Subcutaneous adipose tissue (tissue), 4 donors: Measurements from ENCODE around the gene GGACT. TPM values are rescaled to one million over a fixed set of nuclear protein-coding genes. Genes with fewer than 3 reads are reported as not detected.

Experiments
- total RNA-seq, 4 donors: library from RNA; depleted of rRNA; stranded (reverse); fragments of >200 nt; gene quantifications; one replicate each; pipeline ENCODE4 v1.1.0, GENCODE V29; 2016
- TF ChIP-seq, protein P1 (sequence below): fragments of 450-650 bp; IDR thresholded peaks from one replicate; pipeline ENCODE4 v1.5.1; 2016; ENCODE audit warnings: low read depth, mild to moderate bottlenecking, control low read depth, antibody characterized with exemption, moderate library complexity

Gene GGACT
- total RNA-seq, 4 donors from 2014 or later, result 2.6 to 10.5 (median 4.2) TPM

DNA sequence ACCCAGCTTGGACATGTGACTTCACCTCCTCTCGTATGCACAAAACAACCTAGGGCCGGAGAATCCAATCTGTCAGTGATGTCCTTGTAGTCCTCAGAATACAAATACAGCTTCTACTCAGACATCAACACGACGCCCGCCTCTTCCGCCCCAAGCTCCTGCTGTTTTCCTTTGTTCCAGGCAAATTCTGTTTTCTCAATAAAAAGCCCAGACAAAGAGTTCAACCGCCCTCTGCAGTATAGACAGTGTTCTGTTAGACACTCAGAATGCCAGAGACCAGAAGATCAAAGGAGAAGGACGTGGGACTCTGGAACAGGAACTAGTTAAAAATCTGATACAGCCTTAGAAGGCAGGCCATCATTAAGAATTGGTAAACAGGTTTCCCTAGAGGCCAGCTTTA is 42.0 kb upstream of the GGACT start:
- TF ChIP-seq, protein P1, sequence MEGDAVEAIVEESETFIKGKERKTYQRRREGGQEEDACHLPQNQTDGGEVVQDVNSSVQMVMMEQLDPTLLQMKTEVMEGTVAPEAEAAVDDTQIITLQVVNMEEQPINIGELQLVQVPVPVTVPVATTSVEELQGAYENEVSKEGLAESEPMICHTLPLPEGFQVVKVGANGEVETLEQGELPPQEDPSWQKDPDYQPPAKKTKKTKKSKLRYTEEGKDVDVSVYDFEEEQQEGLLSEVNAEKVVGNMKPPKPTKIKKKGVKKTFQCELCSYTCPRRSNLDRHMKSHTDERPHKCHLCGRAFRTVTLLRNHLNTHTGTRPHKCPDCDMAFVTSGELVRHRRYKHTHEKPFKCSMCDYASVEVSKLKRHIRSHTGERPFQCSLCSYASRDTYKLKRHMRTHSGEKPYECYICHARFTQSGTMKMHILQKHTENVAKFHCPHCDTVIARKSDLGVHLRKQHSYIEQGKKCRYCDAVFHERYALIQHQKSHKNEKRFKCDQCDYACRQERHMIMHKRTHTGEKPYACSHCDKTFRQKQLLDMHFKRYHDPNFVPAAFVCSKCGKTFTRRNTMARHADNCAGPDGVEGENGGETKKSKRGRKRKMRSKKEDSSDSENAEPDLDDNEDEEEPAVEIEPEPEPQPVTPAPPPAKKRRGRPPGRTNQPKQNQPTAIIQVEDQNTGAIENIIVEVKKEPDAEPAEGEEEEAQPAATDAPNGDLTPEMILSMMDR, result no peak

DNA sequence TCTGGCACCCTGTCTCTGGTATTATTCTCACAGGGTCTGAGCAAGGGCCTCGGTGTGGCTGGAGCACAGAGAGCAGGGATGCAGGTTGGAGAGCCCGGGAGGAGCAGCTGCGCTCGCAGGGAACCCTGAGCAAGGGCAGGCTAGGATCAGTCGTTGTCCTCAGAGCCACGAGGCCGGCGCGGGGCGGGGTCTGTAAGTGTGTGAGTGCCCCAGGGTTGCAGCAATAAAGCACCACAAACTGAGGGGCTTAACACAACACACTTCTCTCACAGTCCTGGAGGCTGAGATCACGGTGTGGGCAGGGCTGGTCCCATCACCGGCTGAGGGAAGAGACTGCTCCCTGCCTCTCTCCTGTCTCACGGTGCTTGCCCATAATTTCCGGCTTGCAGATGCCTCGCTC is 38.5 kb upstream of the GGACT start:
- TF ChIP-seq, protein P1, result no peak

DNA sequence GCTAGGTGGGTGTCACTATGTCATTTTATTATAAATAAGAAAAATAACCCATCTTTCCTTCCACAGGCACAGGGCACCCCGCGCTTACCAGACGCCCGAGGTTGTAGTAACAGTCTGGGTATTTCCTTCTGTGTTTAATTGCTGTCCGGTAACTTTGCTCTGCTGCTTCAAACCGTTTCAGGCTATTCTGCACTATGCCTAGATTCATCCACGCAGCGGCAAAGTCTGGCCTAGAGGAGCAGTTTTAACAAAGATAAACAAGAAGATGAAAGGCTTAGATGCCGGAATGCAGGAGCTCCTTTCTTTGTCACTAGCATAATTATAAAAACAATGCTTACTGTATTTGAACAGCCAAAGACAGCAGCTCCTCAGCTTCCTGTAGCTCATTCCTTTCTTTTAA is 36.9 kb upstream of the GGACT start:
- TF ChIP-seq, protein P1, result no peak

GRCh38 chr13:100620792-100621191 is 32.2 kb upstream of the GGACT start:
- TF ChIP-seq, protein P1, result no peak

DNA sequence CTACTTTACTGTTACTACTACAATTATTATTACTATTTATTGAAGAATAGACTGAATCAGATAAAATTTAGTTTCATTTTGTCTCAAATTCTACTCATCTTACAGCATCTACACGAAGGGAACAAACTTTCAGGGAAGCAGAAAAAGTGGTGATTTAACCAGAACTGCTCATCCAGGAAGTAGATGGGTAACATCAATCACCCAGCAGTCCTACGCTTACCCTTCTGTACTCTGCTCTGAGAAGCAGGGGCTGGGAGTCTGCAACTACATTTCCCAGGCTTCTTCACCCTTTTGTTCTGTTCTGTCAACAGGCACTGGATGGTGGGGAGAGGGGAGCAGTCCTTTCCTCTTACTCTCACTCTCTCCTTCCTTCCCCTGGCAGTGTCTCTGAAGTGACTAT is 31.4 kb upstream of the GGACT start:
- TF ChIP-seq, protein P1, result no peak

GRCh38 chr13:100613031-100613430 is 24.4 kb upstream of the GGACT start:
- TF ChIP-seq, protein P1, result no peak

DNA sequence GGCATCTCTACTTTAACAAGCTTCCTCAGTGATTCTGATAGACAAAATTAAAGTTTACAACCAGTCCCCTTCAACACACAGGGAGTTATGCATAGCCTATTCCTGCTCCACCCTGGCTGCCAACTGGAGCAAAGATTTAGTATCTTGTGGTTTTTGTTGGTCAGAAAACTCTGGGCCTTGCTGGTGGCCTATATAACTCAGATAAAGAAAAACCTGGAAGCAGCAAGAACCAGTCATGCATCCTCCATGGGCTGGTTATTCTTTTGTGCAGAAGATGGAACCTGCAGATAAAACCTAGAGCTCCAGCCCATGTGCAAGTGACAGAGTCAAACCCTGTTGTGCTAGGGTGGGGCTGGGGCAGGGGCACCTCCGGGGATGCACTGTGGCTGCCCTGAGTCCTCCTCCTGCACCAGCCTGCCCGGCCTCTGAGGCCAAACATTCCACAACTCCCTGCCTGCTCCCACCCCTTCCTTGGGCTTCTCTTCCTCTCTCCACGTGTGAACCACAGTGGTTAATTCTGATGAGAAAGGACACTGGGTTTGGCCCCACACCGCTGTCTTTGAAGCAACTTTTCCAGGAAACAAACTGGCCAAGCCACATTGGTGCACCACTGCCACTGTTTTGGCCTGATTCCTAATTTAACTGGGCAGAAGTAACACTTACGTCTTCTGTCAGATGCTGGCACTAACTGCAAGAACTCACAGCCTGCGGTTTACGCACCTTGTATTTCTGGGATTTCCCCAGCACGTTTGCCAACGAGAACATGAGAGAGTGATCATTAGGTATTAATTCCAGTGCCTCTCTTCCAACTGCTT is 23.3 kb upstream of the GGACT start:
- TF ChIP-seq, protein P1, result no peak
